GM04503 (cell line): ENCODE data around the gene GJA3.

Source experiments
- DNase-seq: peaks from one replicate; pipeline ENCODE4 v3.0.0-alpha.2; 2012; ENCODE audit warnings: low read depth

GJA3 gene

DNA sequence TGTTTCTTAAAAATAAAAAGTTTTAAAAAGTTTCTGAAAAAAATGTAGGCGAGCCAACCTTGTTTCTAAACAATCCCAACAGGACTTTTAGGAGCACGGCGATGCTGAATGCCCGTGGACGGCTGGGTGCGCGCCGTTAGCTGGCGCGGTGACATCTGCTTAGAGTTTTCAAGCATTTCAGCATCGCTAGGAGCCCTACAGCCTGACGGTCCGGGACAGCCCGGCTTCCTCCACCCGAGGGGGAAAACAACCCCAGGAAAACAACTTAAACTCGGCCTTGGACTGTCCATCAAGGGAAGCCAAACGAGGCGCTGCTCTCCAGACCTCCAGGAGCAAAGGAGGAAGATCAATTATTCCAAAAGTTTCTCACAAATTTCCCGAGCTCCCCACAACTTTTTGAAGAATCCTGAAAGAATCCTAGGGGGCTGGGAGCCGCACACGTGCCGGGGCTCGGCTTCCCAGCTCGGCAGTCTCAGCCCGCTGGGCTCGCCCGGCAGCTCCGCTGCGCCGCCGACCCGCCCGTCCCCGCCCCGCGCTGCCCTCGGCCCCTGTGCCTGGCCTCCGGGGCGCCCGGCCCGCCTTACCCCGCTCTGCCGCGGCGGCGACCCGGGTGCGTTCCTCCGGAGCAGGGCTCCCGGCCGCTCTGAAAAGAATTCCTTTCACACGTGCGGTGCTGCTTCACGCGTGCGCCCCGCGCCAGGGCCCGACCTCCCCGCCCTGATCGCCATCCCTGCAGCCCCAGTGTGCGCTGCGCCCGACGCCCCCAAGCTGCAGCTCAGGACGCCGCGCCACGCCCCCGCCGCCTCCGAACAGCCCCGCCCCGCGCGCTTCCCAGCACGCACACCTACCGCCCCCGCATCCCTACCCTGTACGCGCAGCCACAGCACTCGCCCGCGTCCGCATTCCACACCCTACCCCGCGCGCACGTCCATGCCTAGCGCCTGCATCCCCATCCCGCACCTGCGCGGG lies at the start of gene GJA3:
GJA3 (minus strand) TSS at position 747 of the 969 bp plus-strand sequence. CDS start 17,764 bp downstream, outside the sequence.
- no peak for DNase-seq

DNA sequence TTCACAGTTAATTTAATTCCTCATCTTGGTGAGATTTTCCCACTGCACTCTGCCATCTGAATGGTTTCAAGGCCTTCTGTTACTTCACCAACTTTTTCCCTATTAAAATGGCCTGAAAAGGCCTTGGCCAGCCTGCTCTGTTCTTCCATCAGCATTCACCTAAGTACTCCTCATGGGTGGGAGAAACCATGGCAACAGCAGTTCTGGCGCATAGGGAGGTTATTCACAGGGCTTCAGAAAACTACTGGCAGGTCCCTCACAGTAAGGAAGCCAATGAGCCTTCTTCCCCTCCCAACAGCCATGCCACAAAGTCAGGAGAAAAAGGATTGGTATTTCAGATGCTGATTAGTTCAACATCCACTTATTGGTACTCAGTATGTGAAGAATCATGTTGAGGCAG lies 49.1 kb upstream of the GJA3 start:
- no peak for DNase-seq

DNA sequence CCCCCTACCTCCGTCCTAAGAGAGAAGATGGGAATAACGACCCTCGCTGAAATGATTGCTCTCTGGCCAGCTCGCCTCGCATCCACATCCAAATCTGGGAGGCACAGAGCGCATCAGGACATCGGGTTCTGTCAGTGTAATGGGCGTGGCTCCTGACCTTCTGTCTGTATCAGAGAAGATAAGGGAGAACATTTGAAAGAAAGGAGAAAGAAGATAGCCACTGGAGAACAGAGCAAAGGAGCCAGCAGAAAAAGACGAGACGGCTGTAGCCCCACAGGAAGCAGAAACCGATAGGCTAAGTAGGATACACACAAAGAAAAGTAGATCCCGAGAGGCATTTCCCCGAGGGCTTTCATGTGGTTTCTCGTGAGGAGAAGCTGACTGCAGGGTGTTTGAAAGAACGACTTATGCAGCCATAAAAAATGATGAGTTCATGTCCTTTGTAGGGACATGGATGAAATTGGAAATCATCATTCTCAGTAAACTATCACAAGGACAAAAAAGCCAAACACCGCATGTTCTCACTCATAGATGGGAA lies 45.9 kb upstream of the GJA3 start:
- no peak for DNase-seq

DNA sequence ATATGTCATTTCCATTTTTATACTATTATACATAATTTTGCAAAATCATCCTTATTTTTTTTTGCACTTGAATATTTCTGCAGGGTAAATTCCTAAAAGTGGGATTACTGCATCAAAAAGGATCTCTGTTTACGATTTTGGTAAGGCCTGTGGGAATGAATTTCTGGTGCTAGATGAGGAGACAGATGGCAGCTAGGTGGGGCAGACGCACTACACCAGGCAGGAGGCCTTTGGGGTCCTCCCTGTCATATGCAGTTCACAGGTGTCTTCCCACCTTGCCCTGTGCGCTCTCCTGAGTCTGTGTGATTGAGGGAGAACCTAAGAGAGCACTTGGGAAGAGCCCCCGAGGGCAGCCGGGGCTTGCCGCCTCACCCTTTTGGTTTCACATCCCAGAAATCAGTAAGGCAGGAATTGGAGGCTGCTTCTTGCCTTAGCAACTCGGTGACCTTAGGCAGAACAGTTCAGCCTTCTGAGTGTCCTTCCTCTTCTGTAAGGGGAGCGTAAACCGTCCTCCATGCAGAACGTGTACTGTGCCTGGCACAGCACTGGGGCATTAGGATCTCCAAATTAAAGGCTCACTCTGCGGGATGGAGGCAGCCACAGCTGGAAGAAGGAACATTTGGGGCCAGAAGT lies 45.3 kb upstream of the GJA3 start:
- DNase-seq: no peak

DNA sequence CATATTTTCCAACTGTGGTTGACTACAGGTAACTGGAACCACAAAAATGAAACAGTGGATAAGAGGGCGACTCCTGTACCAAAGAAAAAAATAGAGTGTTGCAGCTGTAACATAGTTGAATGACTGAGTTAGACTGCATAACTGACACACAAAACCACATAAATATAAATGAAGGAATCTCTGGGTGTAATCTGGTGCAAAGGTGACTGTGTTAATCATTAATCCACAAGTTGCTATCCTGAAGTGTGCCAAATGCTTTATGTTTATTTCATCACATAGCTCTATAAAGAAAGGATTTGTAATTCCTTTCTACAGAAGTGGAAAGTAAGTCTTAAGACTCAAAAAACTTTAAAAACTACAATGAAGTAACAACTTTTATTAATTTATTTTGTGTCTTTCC lies 37.9 kb upstream of the GJA3 start:
- DNase-seq: no peak

DNA sequence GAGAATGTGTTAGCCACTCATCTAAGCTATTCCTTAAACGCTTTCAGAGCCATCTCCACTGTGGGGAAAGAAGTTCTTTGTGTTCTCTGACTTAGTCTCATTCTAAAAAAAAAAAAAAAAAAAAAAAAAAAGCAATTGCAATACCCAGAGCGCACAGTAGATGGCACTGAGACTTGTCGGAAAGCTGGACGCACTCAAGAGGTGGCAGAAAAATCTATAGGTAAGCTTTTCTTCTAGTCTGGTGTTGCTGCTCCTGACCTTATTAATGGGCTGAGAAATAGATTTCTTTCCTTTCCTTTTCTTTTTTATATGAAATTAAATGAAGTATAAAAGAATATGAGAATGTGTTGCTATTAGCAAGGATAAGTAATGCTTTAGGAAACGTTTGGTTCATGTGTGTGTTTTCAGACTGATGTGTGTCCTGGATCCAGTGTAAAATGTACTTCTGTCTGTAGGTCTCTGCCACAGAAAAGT lies 36.5 kb upstream of the GJA3 start:
- no peak for DNase-seq

DNA sequence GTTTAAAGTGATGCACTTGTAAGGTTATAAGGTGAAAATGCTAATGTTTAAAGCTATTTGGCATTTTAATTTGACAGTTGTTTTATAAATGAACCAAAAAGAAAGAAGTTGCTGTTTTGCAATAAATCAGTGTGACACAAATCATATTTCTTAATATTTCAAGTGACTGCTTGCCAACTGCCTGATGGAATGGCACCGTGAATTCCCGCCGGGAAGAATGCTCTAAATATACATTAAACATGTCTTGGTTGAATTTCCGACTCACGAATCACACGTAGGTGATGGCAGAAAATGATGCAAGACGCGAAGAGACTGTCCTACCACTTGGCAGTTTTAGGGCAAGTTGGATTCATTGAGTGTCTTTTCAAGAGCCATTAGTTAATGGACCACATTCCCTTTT lies 34.9 kb upstream of the GJA3 start:
- no peak for DNase-seq

DNA sequence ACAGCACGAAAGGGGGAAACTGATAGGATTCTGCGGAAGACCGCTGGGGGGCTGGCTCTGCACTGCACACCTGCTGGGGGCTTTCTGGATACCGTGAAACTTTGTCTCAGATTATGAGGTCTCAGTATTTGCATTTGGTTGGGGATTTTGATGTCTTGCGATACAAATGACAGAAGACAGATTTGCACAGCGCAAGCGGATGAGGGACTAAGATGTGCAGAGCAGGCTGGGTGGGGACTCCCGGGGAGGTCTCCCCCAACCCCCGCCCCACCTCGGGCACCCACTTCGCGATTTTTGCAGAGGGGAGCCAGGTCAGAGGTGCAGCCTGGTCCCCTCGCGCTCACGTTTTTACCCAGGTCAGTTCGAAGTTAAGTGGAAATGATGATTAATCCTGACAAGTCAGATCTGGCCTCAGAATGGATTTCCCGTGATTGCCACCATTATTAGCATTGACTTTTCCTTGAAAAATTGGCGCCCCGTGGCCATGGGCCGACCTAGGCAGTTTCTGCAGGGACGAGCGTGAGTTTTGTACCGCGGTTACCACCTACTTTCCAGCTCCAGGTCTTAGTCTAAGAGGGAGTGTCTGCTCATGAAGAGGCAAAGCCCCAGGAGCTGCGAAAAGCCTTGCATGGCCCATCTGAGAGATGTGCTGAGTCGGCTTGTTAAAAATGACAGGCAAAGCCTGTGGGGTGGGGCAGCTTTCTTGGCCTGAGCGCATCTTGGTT lies 33.2 kb upstream of the GJA3 start:
- no peak for DNase-seq

DNA sequence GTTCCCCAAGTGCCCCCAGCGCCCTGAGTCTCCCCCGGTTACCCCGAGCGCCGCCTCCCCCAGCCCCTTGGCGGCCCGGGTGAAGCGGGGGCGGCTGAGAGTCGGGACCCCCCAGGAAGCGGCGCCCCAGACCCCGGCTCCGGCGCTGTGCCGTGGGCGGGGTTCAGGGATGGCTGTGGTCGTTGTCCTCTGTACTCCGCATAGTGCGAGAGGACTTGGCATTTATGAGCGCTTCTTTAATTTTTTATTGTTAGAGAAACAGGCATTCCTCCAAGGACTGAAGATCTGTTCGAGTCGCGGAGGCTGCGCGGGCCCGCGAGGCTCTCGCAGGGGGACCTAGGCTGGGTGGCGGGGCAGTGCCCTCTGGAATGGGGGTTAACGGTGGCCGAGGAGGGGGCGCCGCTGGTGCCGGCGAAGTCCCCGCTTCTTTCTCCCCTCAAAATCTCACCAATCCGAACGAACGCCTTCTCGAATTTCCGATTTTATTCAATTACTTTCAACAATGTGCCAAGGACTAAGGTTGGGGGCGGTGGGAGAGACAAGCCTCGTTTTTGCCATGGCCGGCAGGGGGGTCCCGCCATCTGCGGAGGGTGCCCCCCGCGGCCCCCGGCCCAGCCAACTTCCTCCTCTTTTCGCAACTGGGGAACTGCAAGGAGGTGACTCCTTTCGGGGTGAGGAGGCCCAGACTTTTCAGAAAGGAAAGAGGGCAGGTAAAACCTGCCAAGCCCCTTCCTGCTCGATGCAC lies 32.5 kb upstream of the GJA3 start:
- DNase-seq: no peak

DNA sequence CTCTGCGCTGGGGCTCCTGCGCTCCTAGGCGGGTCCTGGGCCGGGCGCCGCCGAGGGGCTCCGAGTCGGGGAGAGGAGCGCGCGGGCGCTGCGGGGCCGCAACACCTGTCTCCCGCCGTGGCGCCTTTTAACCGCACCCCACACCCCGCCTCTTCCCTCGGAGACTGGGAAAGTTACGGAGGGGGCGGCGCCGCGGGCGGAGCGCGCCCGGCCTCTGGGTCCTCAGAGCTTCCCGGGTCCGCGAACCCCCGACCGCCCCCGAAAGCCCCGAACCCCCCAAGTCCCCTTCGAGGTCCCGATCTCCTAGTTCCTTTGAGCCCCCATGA lies 31.9 kb upstream of the GJA3 start, which contains the start of gene GJB2:
GJB2 (minus strand) TSS at position 103 of the 326 bp plus-strand sequence. CDS start 3,357 bp downstream, outside the sequence.
- DNase-seq: no peak

DNA sequence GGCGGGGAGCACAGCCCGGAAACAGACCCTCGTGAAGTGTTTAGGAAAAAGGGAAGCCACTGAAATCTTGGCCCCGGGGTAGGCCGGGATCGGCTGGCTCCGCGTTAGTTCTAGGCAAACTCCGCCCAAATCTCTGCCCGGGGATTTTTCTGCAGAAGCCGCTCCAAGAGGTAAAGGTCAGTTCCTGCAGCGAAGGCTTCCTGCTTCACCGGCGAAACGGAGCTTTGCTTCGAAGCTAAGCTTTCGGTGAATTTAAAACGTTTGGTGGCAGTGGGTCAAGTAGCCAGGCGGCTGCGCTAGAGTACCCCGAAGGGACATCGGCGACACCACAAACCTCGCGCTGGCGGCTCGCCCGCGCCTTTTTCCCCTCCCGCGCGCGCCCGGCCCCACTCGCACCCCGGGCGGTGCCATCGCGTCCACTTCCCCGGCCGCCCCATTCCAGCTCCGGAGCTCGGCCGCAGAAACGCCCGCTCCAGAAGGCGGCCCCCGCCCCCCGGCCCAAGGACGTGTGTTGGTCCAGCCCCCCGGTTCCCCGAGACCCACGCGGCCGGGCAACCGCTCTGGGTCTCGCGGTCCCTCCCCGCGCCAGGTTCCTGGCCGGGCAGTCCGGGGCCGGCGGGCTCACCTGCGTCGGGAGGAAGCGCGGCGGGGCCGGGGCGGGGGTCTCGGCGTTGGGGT lies 31.4 kb upstream of the GJA3 start:
- DNase-seq: no peak

DNA sequence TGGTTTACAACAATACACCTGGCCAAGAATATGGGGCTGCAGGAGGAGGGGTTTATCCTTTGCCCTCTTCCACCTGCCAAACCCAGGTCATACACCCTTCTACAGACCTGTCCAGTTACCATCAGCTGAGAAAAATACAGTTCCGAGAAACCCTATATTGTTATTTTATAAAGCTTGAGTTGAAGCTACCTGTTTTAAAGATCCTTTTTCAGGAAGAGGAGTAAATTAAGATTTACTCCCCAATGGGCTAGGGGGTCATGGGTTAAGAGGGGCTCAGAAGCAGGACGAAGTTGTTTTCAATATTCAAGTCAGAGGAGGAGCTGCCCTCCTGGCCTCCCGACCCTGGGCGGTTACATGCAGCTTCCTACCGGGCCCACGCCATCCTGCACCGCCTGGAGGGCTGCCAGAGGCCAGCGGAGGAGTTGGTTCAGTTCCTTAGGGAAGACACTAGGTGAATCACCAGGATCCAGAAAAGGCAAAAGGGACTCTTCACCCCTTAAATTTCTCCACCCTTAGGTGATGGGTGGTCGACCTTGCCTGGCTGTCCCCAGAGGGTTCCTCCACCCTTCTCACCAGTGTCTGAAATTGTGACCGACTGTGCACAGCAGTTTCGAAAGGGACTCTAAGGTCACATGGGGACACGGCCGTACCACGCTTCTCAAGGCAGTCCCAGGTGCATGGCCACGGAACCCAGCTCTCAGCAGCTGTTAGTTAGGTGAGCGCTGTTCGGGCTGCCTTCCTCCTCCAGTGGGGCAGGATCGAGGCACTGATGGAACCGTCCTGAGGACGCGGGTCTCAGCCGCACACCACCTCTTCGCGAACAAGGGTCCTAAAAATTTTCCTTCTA lies 30.7 kb upstream of the GJA3 start:
- no peak for DNase-seq

DNA sequence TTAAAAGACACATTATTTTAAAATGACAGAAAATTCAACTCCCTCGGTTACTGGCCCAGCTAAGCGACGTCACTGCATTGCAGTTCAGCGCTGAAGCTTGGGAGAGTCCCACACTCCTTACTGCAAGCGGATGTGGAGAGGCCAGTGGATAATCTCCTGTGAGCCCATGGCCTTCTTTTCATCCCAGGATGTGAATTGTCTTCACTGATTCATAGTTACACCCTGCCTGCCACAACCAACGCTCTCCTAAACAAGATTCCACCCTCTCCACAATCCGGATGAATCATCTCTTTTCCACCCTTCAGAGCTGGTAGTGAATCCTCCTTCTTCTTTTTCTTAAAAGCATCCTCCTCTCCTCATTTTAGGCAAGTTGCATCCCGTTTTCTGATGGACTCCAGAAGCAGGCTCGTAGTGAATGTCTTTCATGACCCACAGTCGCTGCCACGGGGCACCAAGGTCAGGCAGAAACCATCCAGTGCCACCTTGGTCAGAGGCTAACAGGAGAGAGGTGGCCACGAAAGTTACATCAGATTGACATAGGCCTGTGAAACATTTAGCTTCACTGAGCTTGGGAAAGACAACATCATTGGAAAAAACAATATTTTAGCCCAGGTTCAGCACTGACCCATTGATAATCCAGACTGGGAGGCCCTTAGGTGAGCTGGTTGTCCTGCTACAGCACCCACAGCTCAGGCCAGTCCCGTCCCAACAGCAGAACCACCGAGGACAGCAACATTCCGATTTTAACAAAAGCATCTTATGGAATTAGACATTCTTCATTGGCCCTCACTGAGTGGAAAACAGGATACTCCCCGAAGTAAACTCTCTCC lies 29.8 kb upstream of the GJA3 start:
- DNase-seq: peak; percentile 51

DNA sequence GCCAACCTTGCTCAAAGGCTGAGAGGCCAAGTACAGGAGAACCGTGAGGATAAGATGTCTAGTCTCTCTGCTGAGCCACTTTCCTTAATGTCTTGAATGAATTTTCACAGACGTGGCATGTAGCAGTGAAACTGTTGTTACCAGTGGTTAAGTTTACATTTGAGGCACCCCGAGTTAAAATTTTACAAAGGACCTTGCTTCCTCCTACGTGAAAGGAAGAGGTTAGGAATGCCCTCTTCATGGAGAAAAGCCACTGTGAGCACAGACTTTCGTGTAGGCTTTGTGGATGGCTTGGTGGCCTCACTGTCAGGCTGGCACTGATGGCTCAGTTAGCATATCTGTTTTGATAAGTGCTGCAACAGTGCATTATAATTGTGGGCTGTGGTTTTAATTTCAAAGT lies 29.2 kb upstream of the GJA3 start:
- no peak for DNase-seq

DNA sequence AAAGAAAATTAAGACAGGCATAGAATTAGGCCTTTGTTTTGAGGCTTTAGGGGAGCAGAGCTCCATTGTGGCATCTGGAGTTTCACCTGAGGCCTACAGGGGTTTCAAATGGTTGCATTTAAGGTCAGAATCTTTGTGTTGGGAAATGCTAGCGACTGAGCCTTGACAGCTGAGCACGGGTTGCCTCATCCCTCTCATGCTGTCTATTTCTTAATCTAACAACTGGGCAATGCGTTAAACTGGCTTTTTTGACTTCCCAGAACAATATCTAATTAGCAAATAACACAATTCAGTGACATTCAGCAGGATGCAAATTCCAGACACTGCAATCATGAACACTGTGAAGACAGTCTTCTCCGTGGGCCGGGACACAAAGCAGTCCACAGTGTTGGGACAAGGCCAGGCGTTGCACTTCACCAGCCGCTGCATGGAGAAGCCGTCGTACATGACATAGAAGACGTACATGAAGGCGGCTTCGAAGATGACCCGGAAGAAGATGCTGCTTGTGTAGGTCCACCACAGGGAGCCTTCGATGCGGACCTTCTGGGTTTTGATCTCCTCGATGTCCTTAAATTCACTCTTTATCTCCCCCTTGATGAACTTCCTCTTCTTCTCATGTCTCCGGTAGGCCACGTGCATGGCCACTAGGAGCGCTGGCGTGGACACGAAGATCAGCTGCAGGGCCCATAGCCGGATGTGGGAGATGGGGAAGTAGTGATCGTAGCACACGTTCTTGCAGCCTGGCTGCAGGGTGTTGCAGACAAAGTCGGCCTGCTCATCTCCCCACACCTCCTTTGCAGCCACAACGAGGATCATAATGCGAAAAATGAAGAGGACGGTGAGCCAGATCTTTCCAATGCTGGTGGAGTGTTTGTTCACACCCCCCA lies 28.1 kb upstream of the GJA3 start:
- no peak for DNase-seq

DNA sequence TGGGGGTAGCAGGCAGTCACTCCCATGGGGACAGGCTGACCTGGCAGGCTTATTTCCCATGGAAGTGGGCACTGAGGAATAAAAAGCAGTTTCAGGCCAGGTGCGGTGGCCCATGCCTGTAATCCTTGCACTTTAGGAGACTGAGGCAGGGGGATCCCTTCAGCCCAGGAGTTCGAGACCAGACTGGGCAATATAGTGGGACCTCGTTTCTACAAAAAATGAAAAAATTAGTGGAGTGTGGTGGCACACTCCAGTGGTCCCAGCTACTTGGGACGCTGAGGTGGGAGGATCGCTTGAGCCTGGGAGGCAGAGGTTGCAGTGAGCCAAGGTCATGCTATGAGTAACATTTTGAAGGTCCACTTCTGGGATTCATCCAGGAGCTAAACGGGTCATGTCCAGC lies 25.9 kb upstream of the GJA3 start:
- no peak for DNase-seq

DNA sequence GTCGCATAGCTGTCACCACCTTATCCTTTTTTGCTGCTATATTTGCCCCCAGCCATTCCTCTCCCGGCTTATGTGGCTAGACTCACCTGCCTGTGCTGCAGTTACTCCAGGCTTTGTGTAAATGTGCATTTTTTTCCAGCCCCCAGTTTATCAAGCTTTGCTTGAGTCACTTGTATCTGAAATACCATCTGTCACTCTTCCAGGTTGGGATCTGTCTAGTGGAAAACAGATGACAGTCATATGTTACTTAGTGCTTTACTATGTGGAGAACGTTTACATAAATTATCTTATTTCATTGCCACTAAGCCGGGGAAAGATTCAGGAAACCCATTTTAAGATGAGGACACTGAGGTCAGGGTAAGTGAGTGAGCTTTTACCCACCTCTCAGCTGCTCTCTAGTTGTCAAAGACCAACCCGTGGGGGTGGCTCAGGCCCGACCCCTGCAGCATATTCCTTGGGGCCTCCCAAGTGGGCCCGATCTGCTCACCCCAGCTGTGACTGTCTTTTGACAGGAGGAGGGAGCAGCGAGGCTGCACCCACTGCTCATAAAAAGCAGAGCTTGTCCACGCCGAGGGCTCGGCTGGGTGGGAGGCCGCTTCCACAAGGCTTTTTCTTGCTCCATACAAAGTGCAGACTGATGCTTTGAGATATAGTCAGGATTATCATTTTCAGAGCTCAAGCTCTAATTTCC lies 24.7 kb upstream of the GJA3 start:
- no peak for DNase-seq
